ENCODE measurements around the gene RFX2.

The RFX2 gene

GRCh38 chr19:5949792-5950305, 160.5 kb downstream of the RFX2 start:
- TF ChIP-seq ZFX (IDR thresholded peaks at IDR 0.05; ENCODE audit: borderline replicate concordance) (no peak), CTCF (IDR thresholded peaks at IDR 0.05) (no peak)
- no peak overlapping the region for H3K27ac ChIP-seq

GRCh38 chr19:5948752-5949564, 161.3 kb downstream of the RFX2 start:
- no peak for TF ChIP-seq ZFX (IDR thresholded peaks at IDR 0.05; ENCODE audit: borderline replicate concordance)
- no peak for TF ChIP-seq CTCF (IDR thresholded peaks at IDR 0.05)
- H3K27ac ChIP-seq, result no peak overlapping the region

- no peak for TF ChIP-seq ZFX (IDR thresholded peaks at IDR 0.05; ENCODE audit: borderline replicate concordance)
- no peak for TF ChIP-seq CTCF (IDR thresholded peaks at IDR 0.05)
- no peak overlapping the region for H3K27ac ChIP-seq
These were observed 162.9 kb downstream of the RFX2 start for GRCh38 chr19:5947435-5947834.

- H3K27ac ChIP-seq, result no peak overlapping the region
These were observed 166.7 kb downstream of the RFX2 start for GRCh38 chr19:5943623-5944022.

More at GRCh38 chr19:5943623-5944022, 166.7 kb downstream of the RFX2 start:
- TF ChIP-seq ZFX (IDR thresholded peaks at IDR 0.05; ENCODE audit: borderline replicate concordance) (no peak), CTCF (IDR thresholded peaks at IDR 0.05) (no peak)

All from 22Rv1 (cell line).